HuH-7 (cell line): ENCODE results near the gene S100A10.

Experiments used
- DNase-seq: peaks from one replicate; pipeline ENCODE4 v3.0.0; 2011; ENCODE audit warnings: low spot score

The S100A10 gene

GRCh38 chr1:152013664-152014237 is 20.1 kb upstream of the S100A10 start:
- no peak for DNase-seq

- DNase-seq: no peak
Measured at GRCh38 chr1:152009691-152010090, 16.0 kb upstream of the S100A10 start.

- no peak for DNase-seq
Measured at GRCh38 chr1:152007047-152007446, 13.4 kb upstream of the S100A10 start.

GRCh38 chr1:152005360-152005912 is 11.8 kb upstream of the S100A10 start:
- no peak for DNase-seq

GRCh38 chr1:152003846-152004442 is 10.3 kb upstream of the S100A10 start:
- no peak for DNase-seq

- no peak for DNase-seq
Measured at GRCh38 chr1:152002960-152003359, 9.3 kb upstream of the S100A10 start.

GRCh38 chr1:152001631-152002584 is 8.2 kb upstream of the S100A10 start:
- DNase-seq: peak; percentile 52

- no peak for DNase-seq
Measured at GRCh38 chr1:152000964-152001630, 7.4 kb upstream of the S100A10 start.

GRCh38 chr1:151998611-151999362 is 5.1 kb upstream of the S100A10 start:
- DNase-seq: no peak

- no peak for DNase-seq
Measured at GRCh38 chr1:151997284-151997570, 3.6 kb upstream of the S100A10 start.

- no peak for DNase-seq
Measured at GRCh38 chr1:151995774-151996173, 2.1 kb upstream of the S100A10 start.

- DNase-seq: no peak
Measured at GRCh38 chr1:151994956-151995355, 1.3 kb upstream of the S100A10 start.

- no peak for DNase-seq
Measured at GRCh38 chr1:151993084-151993733, 450 bp downstream of the S100A10 start.

GRCh38 chr1:151992303-151993083 is 1.2 kb downstream of the S100A10 start:
- peak; percentile 63 for DNase-seq

GRCh38 chr1:151991663-151992302 is 1.9 kb downstream of the S100A10 start:
- no peak for DNase-seq

GRCh38 chr1:151990856-151991198 is 2.8 kb downstream of the S100A10 start:
- no peak for DNase-seq

- no peak for DNase-seq
Measured at GRCh38 chr1:151990058-151990855, 3.4 kb downstream of the S100A10 start.

GRCh38 chr1:151989211-151989862 is 4.3 kb downstream of the S100A10 start:
- no peak for DNase-seq
